IMR-90 (cell line): Measurements from ENCODE around the gene NBEA. TPM values are rescaled to one million over a fixed set of nuclear protein-coding genes. Genes with fewer than 3 reads are reported as not detected.

Source experiments
- ATAC-seq: fragments of 200-7000 bp; cut with Tn5 transposase; 2 replicates; pipeline ENCODE4 v1.9.1; 2020; ENCODE audit warnings: low read depth, mild to moderate bottlenecking, moderate library complexity
- BruUV-seq: library from RNA; stranded (reverse); fragments of 400-500 nt; replicated peaks from 2 replicates; lab custom pipeline; 2021; lab: Mats Ljungman, UMichigan
- CTCF ChIA-PET: fragments of 300-600 bp; formaldehyde crosslinking; extraction: SDS; loops from one replicate; lab custom pipeline; 2021; ENCODE audit warnings: antibody characterized with exemption; lab: Yijun Ruan, JAX
- POLR2A ChIA-PET: fragments of 300-600 bp; sonication (Branson Sonifier 250); formaldehyde crosslinking; loops from one replicate; lab custom pipeline; 2022; ENCODE audit warnings: antibody characterized with exemption; ENCODE audit not compliant: unreplicated experiment; lab: Charles Lee
- DNase-seq: peaks from one replicate; pipeline ENCODE4 v3.0.0; 2013
- H2AFZ ChIP-seq: replicated peaks from 2 replicates; pipeline ENCODE3; 2013; ENCODE audit warnings: low read length, mild to moderate bottlenecking; ENCODE audit not compliant: poor library complexity
- H2AK5ac ChIP-seq: 2 replicates; pipeline ENCODE4 v1.6.1; 2013; ENCODE audit warnings: low read depth, low read length, inconsistent platforms
- H2AK9ac ChIP-seq: replicated peaks from 2 replicates; pipeline ENCODE3; 2013; ENCODE audit warnings: mild to moderate bottlenecking, low read depth, low read length, moderate library complexity; ENCODE audit not compliant: poor library complexity
- H2BK120ac ChIP-seq: 2 replicates; pipeline ENCODE4 v1.6.1; 2013; ENCODE audit warnings: low read depth, low read length, inconsistent platforms
- H2BK15ac ChIP-seq: 3 replicates; pipeline ENCODE4 v1.6.1; 2013; ENCODE audit warnings: low read depth, low read length, inconsistent platforms
- H2BK20ac ChIP-seq: 2 replicates; pipeline ENCODE4 v1.6.1; 2013; ENCODE audit warnings: low read depth, mild to moderate bottlenecking, inconsistent platforms, low read length, moderate library complexity
- H2BK5ac ChIP-seq: 2 replicates; pipeline ENCODE4 v1.6.1; 2013; ENCODE audit warnings: mild to moderate bottlenecking, low read depth, low read length, inconsistent platforms; ENCODE audit not compliant: poor library complexity, severe bottlenecking
- H3K14ac ChIP-seq: replicated peaks from 2 replicates; pipeline ENCODE4 v1.6.1; 2013; ENCODE audit warnings: low read depth, low read length, inconsistent platforms
- H3K18ac ChIP-seq: 2 replicates; pipeline ENCODE4 v1.6.1; 2013; ENCODE audit warnings: low read depth, low read length, control low read depth
- H3K23ac ChIP-seq: 2 replicates; pipeline ENCODE4 v1.6.1; 2013; ENCODE audit warnings: low read depth, low read length, inconsistent platforms
- H3K27ac ChIP-seq: 2 replicates; pipeline ENCODE4 v1.5.1; 2013; ENCODE audit warnings: mild to moderate bottlenecking, control low read depth, low read length; ENCODE audit not compliant: insufficient read depth
- H3K27me3 ChIP-seq: 2 replicates; pipeline ENCODE4 v1.6.1; 2013; ENCODE audit warnings: low read length; ENCODE audit not compliant: control insufficient read depth, insufficient read depth
- H3K36me3 ChIP-seq: 2 replicates; pipeline ENCODE4 v1.6.1; 2013; ENCODE audit warnings: low read length, mixed read lengths; ENCODE audit not compliant: control insufficient read depth, insufficient read depth
- H3K4ac ChIP-seq: 2 replicates; pipeline ENCODE4 v1.6.1; 2013; ENCODE audit warnings: low read depth, low read length, inconsistent platforms
- H3K4me1 ChIP-seq: 2 replicates; pipeline ENCODE4 v1.6.1; 2013; ENCODE audit warnings: low read length, mixed read lengths; ENCODE audit not compliant: control insufficient read depth, insufficient read depth
- H3K4me2 ChIP-seq: 2 replicates; pipeline ENCODE4 v1.6.1; 2013; ENCODE audit warnings: low read depth, mild to moderate bottlenecking, control low read depth, low read length, moderate library complexity
- H3K4me3 ChIP-seq: 2 replicates; pipeline ENCODE4 v1.5.1; 2013; ENCODE audit warnings: low read depth, mild to moderate bottlenecking, control low read depth, low read length, moderate library complexity; ENCODE audit not compliant: insufficient read depth
- H3K56ac ChIP-seq: 2 replicates; pipeline ENCODE4 v1.6.1; 2013; ENCODE audit warnings: low read length, inconsistent platforms; ENCODE audit not compliant: insufficient read depth; ENCODE audit errors: extremely low read depth
- H3K79me1 ChIP-seq, 2 experiments: 2 replicates each; pipeline ENCODE4 v1.6.1; 2013; ENCODE audit warnings: low read length in 2 of 2, inconsistent platforms in 1 of 2, low read depth in 1 of 2
- H3K9ac ChIP-seq: 2 replicates; pipeline ENCODE4 v1.6.1; 2013; ENCODE audit warnings: low read depth, low read length, control low read depth
- H3K9me1 ChIP-seq: 2 replicates; pipeline ENCODE4 v1.6.1; 2013; ENCODE audit warnings: low read length, inconsistent platforms; ENCODE audit not compliant: insufficient read depth
- H3K9me3 ChIP-seq: 2 replicates; pipeline ENCODE4 v1.6.1; 2013; ENCODE audit warnings: low read length; ENCODE audit not compliant: control insufficient read depth, insufficient read depth
- H4K20me1 ChIP-seq: 2 replicates; pipeline ENCODE4 v1.6.1; 2013; ENCODE audit warnings: low read length, inconsistent platforms; ENCODE audit not compliant: insufficient read depth
- H4K5ac ChIP-seq: 2 replicates; pipeline ENCODE4 v1.6.1; 2013; ENCODE audit warnings: mild to moderate bottlenecking, low read depth, low read length, control low read depth
- H4K8ac ChIP-seq, 2 experiments: 2 replicates each; pipeline ENCODE4 v1.6.1; 2013; ENCODE audit warnings: low read depth in 2 of 2, low read length in 2 of 2, control low read depth in 1 of 2, inconsistent platforms in 1 of 2
- H4K91ac ChIP-seq: 2 replicates; pipeline ENCODE4 v1.6.1; 2013; ENCODE audit warnings: low read depth, low read length, inconsistent platforms; ENCODE audit not compliant: insufficient read depth
- FOS ChIP-seq: fragments of 150-350 bp; IDR thresholded peaks from 2 replicates; pipeline ENCODE4 v1.6.1; 2016; ENCODE audit warnings: low read depth, low read length
- MAFK ChIP-seq: IDR thresholded peaks from 2 replicates; pipeline ENCODE4 v1.6.1; 2012; ENCODE audit warnings: low read depth, low read length, improper control_type of control experiment
- WGBS, 2 experiments: methylation state at CpG; one replicate each; pipeline versions ENCODE4 v1.1.5 to v1.1.7; 2013; ENCODE audit warnings: missing lambda C conversion rate in 2 of 2; ENCODE audit not compliant: insufficient read length in 1 of 2; ENCODE audit errors: extremely low coverage in 2 of 2; 5-methylcytosine and 5-hydroxymethylcytosine counted together
- dilution Hi-C: fragments of 300-500 bp; cut with HindIII; formaldehyde crosslinking; loops from one replicate; pipeline ENCODE4 v1.14.3; 2018; ENCODE audit warnings: low sequenced_read_pairs; ENCODE audit not compliant: unreplicated experiment
- in situ Hi-C: fragments of 300-500 bp; cut with MboI; formaldehyde crosslinking; loops from 3 replicates; pipeline ENCODE4 v1.14.3; 2019; ENCODE audit warnings: low sequenced_read_pairs, inconsistent platforms, mixed read lengths
- intact Hi-C: fragments of 100-400 bp; cut with micrococcal nuclease; formaldehyde crosslinking; loops from 2 replicates; pipeline ENCODE4 v1.10.0; 2022
- polyA plus RNA-seq, 3 experiments: library from polyadenylated mRNA; depleted of rRNA; stranded (reverse); fragments of >200 nt; gene quantifications; 2 replicates each; pipeline ENCODE4 v1.2.3, GENCODE V29; 2012; ENCODE audit warnings: low replicate concordance in 1 of 3
- total RNA-seq: library from RNA; depleted of rRNA; stranded (reverse); fragments of >200 nt; gene quantifications from 2 replicates; pipeline ENCODE4 v1.2.3, GENCODE V29; 2012

NBEA gene
- total and polyA plus RNA-seq, 2 of the 4 experiments (the other 2 are of a cell fraction): 0.82 to 2.2 TPM

DNA sequence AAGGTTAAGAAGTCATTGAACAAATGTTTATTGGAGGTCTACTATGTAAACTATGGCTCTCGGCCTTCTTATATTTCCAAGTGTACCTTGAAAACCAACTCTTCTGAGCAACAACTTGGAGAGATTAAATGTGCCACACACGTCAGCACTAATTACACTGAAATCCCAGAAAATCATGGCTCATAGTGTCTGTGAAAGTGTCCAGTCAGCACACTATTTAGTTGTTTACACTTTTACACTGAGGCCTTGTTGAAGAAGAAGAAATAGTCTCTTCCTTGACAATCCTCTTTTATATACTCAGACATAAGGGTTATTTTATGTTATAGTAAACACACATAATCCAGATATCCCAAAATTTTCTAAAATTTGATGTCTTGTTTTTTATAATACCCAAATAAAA lies 30.9 kb upstream of the NBEA start:
- Histone ChIP-seq H3K27ac (no peak overlapping the region), H2BK120ac (no peak overlapping the region), H3K18ac (no peak overlapping the region), H3K79me1 (no peaks in the 10 kb centered on the region), H4K5ac (no peak overlapping the region), H2BK15ac (no peak overlapping the region), H3K4me2 (no peak overlapping the region), H3K9me3 (no peaks in the 10 kb centered on the region), H4K8ac (no peak overlapping the region), H3K23ac (no peak overlapping the region), H3K14ac (no peak overlapping the region), H2AK9ac (no peak overlapping the region), H4K20me1 (no peaks in the 10 kb centered on the region), H3K27me3 (no peaks in the 10 kb centered on the region), H3K9me1 (no peaks in the 10 kb centered on the region), H2BK5ac (no peak overlapping the region), H3K4ac (no peak overlapping the region), H3K36me3 (no peaks in the 10 kb centered on the region), H3K4me1 (no peaks in the 10 kb centered on the region), H2BK20ac (no peak overlapping the region), H3K56ac (no peak overlapping the region), H3K4me3 (no peak overlapping the region), H4K91ac (no peak overlapping the region), H2AFZ (no peak overlapping the region), H2AK5ac (no peak overlapping the region), H3K9ac (no peak overlapping the region)
- no TSS peak for BruUV-seq
- ChIA-PET POLR2A (no interaction called here), CTCF (no interaction called here)
- no peak for TF ChIP-seq FOS
- peak; percentile 39; the same call in 1 of the 2 replicates for TF ChIP-seq MAFK
- dilution Hi-C loops: no loop called here
- intact Hi-C loops: no loop called here
- ATAC-seq: no peak
- no CpG with 5 or more reads among the region's 2 CpGs for WGBS, 2 experiments
- in situ Hi-C loops: no loop called here
- no peak for DNase-seq
